ENCODE results near the gene MAP3K14. TPM values are rescaled to one million over a fixed set of nuclear protein-coding genes. Genes with fewer than 3 reads are reported as not detected.

Gene MAP3K14
- total and polyA plus RNA-seq, 10 of the 15 experiments (the other 5 are each of a cell fraction or from before 2014, with no cell fraction given), result 2.1 to 33.3 (median 19.7) TPM

DNA sequence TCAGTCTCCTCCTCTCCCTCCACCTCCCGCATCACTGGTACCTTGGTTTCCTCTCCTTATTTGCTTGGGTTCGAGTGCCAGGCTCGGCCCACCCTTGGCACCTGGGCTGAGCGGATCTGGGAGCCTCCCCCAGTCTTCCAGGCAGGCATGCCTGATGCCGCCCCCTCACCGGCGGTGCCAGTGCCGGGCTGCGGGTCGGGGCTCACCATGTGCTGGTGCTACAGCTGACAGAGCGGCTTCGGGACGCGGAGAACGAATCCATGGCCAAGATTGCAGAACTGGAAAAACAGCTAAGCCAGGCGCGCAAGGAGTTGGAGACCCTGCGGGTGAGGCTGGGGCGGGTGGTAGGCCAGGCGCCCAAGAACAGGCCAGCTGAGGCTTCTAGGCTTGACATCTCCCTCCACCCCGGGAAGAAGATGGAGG lies 75.9 kb downstream of the MAP3K14 start (continued):
- no peak for TF ChIP-seq NKRF (conservative IDR thresholded peaks at IDR 0.05)
- TF ChIP-seq SPI1 (IDR thresholded peaks at IDR 0.05; ENCODE audit: borderline replicate concordance, insufficient read depth, low read depth, low read length), result no peak
- no peak for TF ChIP-seq RFX5 (IDR thresholded peaks at IDR 0.05; ENCODE audit: low read depth, low read length)
- TF ChIP-seq ETV6 (conservative IDR thresholded peaks at IDR 0.05 in 1 of 2, IDR thresholded peaks at IDR 0.05 in 1 of 2; ENCODE audit: borderline replicate concordance in 1 of 2, low read depth in 1 of 2), result no peak
- TF ChIP-seq, protein P1, sequence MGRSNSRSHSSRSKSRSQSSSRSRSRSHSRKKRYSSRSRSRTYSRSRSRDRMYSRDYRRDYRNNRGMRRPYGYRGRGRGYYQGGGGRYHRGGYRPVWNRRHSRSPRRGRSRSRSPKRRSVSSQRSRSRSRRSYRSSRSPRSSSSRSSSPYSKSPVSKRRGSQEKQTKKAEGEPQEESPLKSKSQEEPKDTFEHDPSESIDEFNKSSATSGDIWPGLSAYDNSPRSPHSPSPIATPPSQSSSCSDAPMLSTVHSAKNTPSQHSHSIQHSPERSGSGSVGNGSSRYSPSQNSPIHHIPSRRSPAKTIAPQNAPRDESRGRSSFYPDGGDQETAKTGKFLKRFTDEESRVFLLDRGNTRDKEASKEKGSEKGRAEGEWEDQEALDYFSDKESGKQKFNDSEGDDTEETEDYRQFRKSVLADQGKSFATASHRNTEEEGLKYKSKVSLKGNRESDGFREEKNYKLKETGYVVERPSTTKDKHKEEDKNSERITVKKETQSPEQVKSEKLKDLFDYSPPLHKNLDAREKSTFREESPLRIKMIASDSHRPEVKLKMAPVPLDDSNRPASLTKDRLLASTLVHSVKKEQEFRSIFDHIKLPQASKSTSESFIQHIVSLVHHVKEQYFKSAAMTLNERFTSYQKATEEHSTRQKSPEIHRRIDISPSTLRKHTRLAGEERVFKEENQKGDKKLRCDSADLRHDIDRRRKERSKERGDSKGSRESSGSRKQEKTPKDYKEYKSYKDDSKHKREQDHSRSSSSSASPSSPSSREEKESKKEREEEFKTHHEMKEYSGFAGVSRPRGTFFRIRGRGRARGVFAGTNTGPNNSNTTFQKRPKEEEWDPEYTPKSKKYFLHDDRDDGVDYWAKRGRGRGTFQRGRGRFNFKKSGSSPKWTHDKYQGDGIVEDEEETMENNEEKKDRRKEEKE (IDR thresholded peaks at IDR 0.05), result no peak
- TF ChIP-seq, protein P2, sequence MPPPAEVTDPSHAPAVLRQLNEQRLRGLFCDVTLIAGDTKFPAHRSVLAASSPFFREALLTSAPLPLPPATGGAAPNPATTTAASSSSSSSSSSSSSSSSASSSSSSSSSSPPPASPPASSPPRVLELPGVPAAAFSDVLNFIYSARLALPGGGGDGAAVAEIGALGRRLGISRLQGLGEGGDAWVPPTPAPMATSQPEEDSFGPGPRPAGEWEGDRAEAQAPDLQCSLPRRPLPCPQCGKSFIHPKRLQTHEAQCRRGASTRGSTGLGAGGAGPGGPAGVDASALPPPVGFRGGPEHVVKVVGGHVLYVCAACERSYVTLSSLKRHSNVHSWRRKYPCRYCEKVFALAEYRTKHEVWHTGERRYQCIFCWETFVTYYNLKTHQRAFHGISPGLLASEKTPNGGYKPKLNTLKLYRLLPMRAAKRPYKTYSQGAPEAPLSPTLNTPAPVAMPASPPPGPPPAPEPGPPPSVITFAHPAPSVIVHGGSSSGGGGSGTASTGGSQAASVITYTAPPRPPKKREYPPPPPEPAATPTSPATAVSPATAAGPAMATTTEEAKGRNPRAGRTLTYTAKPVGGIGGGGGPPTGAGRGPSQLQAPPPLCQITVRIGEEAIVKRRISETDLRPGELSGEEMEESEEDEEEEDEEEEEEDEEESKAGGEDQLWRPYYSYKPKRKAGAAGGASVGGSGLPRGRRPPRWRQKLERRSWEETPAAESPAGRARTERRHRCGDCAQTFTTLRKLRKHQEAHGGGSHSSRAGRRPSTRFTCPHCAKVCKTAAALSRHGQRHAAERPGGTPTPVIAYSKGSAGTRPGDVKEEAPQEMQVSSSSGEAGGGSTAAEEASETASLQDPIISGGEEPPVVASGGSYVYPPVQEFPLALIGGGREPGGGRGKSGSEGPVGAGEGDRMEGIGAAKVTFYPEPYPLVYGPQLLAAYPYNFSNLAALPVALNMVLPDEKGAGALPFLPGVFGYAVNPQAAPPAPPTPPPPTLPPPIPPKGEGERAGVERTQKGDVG (CRISPR knock-in tag; IDR thresholded peaks at IDR 0.05), result no peak
- TF ChIP-seq SRF (IDR thresholded peaks at IDR 0.05; ENCODE audit: low read depth in 2 of 2, low read length in 2 of 2), result no peak
- no peak for TF ChIP-seq NFYA (IDR thresholded peaks at IDR 0.05; ENCODE audit: borderline replicate concordance, low read depth, low read length)
- no peak for TF ChIP-seq ZNF384 (IDR thresholded peaks at IDR 0.05; ENCODE audit: borderline replicate concordance, low read depth, low read length)
- no peak for TF ChIP-seq JUND (IDR thresholded peaks at IDR 0.05; ENCODE audit: low read depth, low read length)
- TF ChIP-seq TCF3 (IDR thresholded peaks at IDR 0.05; ENCODE audit: borderline replicate concordance, insufficient read depth, low read depth, low read length), result no peak
- no peak for TF ChIP-seq TBL1XR1 (IDR thresholded peaks at IDR 0.05; ENCODE audit: low read depth, low read length)

Data from GM12878 (cell line).